Neural cell (in vitro differentiated cells): ENCODE results near the gene KLRC2.

Source experiments
- EP300 ChIP-seq: fragments of 450-650 bp; conservative IDR thresholded peaks from 2 replicates; pipeline ENCODE4 v1.6.1; 2014; ENCODE audit warnings: antibody characterized with exemption, mild to moderate bottlenecking, moderate library complexity; ENCODE audit not compliant: poor library complexity, severe bottlenecking
- POLR2AphosphoS5 ChIP-seq: IDR thresholded peaks from 2 replicates; pipeline ENCODE4 v1.6.1; 2012
- SMC3 ChIP-seq: fragments of 450-650 bp; conservative IDR thresholded peaks from 2 replicates; pipeline ENCODE4 v1.6.1; 2014; ENCODE audit warnings: antibody characterized with exemption, mild to moderate bottlenecking, moderate library complexity; ENCODE audit not compliant: poor library complexity
- TF ChIP-seq, protein P1 (sequence below): fragments of 450-650 bp; IDR thresholded peaks from 2 replicates; pipeline ENCODE4 v1.5.1; 2014; ENCODE audit warnings: antibody characterized with exemption, mild to moderate bottlenecking, moderate library complexity; ENCODE audit not compliant: poor library complexity, severe bottlenecking
- TF ChIP-seq, protein P2 (sequence below): IDR thresholded peaks from 2 replicates; pipeline ENCODE4 v1.6.1; 2012; ENCODE audit warnings: borderline replicate concordance

DNA sequence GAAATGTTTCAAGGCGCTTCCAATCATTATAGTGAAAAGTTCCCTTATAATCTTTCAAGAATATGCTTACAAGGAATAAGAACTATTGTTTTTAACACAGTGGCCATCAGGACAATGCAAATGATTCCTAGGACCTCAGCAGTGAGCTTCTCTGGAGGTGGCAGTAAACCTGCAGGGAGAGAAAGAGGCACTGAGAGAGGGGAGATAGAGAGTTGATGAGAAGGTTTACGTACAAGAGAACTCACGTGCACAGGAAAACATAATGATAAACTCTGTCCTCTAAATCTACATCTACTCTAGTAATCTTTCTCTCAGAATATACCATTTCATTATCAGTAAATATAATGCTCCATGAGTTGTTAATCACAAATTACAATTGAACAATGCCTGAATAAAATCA lies 27.0 kb downstream of the KLRC2 start:
- TF ChIP-seq, protein P1, sequence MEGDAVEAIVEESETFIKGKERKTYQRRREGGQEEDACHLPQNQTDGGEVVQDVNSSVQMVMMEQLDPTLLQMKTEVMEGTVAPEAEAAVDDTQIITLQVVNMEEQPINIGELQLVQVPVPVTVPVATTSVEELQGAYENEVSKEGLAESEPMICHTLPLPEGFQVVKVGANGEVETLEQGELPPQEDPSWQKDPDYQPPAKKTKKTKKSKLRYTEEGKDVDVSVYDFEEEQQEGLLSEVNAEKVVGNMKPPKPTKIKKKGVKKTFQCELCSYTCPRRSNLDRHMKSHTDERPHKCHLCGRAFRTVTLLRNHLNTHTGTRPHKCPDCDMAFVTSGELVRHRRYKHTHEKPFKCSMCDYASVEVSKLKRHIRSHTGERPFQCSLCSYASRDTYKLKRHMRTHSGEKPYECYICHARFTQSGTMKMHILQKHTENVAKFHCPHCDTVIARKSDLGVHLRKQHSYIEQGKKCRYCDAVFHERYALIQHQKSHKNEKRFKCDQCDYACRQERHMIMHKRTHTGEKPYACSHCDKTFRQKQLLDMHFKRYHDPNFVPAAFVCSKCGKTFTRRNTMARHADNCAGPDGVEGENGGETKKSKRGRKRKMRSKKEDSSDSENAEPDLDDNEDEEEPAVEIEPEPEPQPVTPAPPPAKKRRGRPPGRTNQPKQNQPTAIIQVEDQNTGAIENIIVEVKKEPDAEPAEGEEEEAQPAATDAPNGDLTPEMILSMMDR: no peak
- no peak for TF ChIP-seq POLR2AphosphoS5
- no peak for TF ChIP-seq SMC3
- TF ChIP-seq, protein P2, sequence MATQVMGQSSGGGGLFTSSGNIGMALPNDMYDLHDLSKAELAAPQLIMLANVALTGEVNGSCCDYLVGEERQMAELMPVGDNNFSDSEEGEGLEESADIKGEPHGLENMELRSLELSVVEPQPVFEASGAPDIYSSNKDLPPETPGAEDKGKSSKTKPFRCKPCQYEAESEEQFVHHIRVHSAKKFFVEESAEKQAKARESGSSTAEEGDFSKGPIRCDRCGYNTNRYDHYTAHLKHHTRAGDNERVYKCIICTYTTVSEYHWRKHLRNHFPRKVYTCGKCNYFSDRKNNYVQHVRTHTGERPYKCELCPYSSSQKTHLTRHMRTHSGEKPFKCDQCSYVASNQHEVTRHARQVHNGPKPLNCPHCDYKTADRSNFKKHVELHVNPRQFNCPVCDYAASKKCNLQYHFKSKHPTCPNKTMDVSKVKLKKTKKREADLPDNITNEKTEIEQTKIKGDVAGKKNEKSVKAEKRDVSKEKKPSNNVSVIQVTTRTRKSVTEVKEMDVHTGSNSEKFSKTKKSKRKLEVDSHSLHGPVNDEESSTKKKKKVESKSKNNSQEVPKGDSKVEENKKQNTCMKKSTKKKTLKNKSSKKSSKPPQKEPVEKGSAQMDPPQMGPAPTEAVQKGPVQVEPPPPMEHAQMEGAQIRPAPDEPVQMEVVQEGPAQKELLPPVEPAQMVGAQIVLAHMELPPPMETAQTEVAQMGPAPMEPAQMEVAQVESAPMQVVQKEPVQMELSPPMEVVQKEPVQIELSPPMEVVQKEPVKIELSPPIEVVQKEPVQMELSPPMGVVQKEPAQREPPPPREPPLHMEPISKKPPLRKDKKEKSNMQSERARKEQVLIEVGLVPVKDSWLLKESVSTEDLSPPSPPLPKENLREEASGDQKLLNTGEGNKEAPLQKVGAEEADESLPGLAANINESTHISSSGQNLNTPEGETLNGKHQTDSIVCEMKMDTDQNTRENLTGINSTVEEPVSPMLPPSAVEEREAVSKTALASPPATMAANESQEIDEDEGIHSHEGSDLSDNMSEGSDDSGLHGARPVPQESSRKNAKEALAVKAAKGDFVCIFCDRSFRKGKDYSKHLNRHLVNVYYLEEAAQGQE: no peak
- TF ChIP-seq EP300: no peak
